DOHH2 (cell line): ENCODE results near the gene INTS7.

Experiments used
- H3F3A ChIP-seq: fragments of 200-600 bp; sonication (generic), shearing (Covaris generic); 2 replicates; pipeline ENCODE4 v1.6.0; 2016; ENCODE audit warnings: antibody characterized with exemption, mild to moderate bottlenecking; ENCODE audit not compliant: control insufficient read depth, insufficient read depth
- H3K27ac ChIP-seq: fragments of 200-600 bp; sonication (generic); 2 replicates; pipeline ENCODE4 v1.5.1; 2014; ENCODE audit warnings: low read depth, mild to moderate bottlenecking, low read length, moderate library complexity
- H3K27me3 ChIP-seq: fragments of 200-600 bp; sonication (generic); 2 replicates; pipeline ENCODE4 v1.6.1; 2014; ENCODE audit warnings: mild to moderate bottlenecking, low read length, mixed read lengths; ENCODE audit not compliant: control insufficient read depth
- H3K36me3 ChIP-seq: fragments of 200-600 bp; sonication (generic); 2 replicates; pipeline ENCODE4 v1.6.1; 2014; ENCODE audit warnings: mild to moderate bottlenecking, low read length, moderate library complexity, mixed read lengths; ENCODE audit not compliant: control insufficient read depth
- H3K4me1 ChIP-seq: fragments of 200-600 bp; sonication (generic); 2 replicates; pipeline ENCODE4 v1.6.1; 2014; ENCODE audit warnings: mild to moderate bottlenecking, low read length, mixed read lengths; ENCODE audit not compliant: control insufficient read depth
- H3K4me2 ChIP-seq: fragments of 200-600 bp; sonication (generic); 2 replicates; pipeline ENCODE4 v1.6.0; 2014; ENCODE audit warnings: mild to moderate bottlenecking, low read length, moderate library complexity
- H3K4me3 ChIP-seq: fragments of 200-600 bp; sonication (generic); 2 replicates; pipeline ENCODE4 v1.5.1; 2014; ENCODE audit warnings: mild to moderate bottlenecking, low read length, mixed read lengths
- H3K79me2 ChIP-seq: fragments of 200-600 bp; sonication (generic); 2 replicates; pipeline ENCODE4 v1.6.1; 2014; ENCODE audit warnings: mild to moderate bottlenecking, low read length, mixed read lengths; ENCODE audit not compliant: control insufficient read depth
- H3K9me2 ChIP-seq: fragments of 200-600 bp; sonication (generic); replicated peaks from 2 replicates; pipeline ENCODE4 v1.6.1; 2014; ENCODE audit warnings: mild to moderate bottlenecking, low read length, mixed read lengths; ENCODE audit not compliant: control insufficient read depth
- H3K9me3 ChIP-seq: fragments of 200-600 bp; sonication (generic); 2 replicates; pipeline ENCODE4 v1.6.1; 2014; ENCODE audit warnings: antibody characterized with exemption, low read length, mixed read lengths; ENCODE audit not compliant: control insufficient read depth, insufficient read depth
- H4K20me1 ChIP-seq: fragments of 200-600 bp; sonication (generic); 2 replicates; pipeline ENCODE4 v1.6.0; 2014; ENCODE audit warnings: low read depth, mild to moderate bottlenecking, antibody characterized with exemption, low read length, moderate library complexity; ENCODE audit not compliant: control insufficient read depth, insufficient read depth
- EZH2phosphoT487 ChIP-seq: fragments of 200-600 bp; sonication (generic); IDR thresholded peaks from 2 replicates; pipeline ENCODE4 v1.6.1; 2017; ENCODE audit warnings: borderline replicate concordance, mild to moderate bottlenecking, antibody characterized with exemption, low read length, moderate library complexity, mixed read lengths
- TF ChIP-seq, protein P1 (sequence below): fragments of 200-600 bp; sonication (generic); IDR thresholded peaks from one replicate; pipeline ENCODE4 v1.5.1; 2014; ENCODE audit warnings: antibody characterized with exemption, mild to moderate bottlenecking, low read depth, low read length; ENCODE audit not compliant: poor library complexity, severe bottlenecking

Gene INTS7

DNA sequence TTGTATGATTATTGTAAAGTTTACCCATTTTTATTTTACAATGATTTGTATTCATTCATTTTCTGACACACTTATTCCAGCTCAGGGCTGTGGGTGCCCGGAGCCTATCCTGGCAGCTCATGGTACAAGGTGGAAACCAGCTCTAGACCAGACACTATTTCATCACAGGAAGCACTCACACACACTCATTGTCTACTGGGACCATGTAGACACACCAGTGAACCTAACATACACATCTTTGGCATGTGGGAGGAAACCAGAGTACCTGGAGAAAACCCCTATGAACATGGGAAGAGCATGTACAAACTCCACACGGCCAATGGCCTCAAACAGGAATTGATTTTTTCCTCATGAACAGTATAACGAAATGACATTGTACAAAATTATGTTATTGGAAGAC lies 2.5 kb upstream of the INTS7 start:
- Histone ChIP-seq H3F3A (no peaks in the 10 kb centered on the region), H3K4me1 (peaks cover 39% of the 10 kb centered on the region), H4K20me1 (peaks cover 51% of the 10 kb centered on the region), H3K79me2 (peaks cover 93% of the 10 kb centered on the region), H3K27ac (no peak overlapping the region), H3K36me3 (peaks cover 72% of the 10 kb centered on the region), H3K9me2 (no peaks in the 10 kb centered on the region), H3K4me2 (peak overlapping the region; percentile 79), H3K27me3 (no peaks in the 10 kb centered on the region), H3K9me3 (no peaks in the 10 kb centered on the region), H3K4me3 (peak overlapping the region; percentile 84)
- TF ChIP-seq, protein P1, sequence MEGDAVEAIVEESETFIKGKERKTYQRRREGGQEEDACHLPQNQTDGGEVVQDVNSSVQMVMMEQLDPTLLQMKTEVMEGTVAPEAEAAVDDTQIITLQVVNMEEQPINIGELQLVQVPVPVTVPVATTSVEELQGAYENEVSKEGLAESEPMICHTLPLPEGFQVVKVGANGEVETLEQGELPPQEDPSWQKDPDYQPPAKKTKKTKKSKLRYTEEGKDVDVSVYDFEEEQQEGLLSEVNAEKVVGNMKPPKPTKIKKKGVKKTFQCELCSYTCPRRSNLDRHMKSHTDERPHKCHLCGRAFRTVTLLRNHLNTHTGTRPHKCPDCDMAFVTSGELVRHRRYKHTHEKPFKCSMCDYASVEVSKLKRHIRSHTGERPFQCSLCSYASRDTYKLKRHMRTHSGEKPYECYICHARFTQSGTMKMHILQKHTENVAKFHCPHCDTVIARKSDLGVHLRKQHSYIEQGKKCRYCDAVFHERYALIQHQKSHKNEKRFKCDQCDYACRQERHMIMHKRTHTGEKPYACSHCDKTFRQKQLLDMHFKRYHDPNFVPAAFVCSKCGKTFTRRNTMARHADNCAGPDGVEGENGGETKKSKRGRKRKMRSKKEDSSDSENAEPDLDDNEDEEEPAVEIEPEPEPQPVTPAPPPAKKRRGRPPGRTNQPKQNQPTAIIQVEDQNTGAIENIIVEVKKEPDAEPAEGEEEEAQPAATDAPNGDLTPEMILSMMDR: no peak
- no peak for TF ChIP-seq EZH2phosphoT487

DNA sequence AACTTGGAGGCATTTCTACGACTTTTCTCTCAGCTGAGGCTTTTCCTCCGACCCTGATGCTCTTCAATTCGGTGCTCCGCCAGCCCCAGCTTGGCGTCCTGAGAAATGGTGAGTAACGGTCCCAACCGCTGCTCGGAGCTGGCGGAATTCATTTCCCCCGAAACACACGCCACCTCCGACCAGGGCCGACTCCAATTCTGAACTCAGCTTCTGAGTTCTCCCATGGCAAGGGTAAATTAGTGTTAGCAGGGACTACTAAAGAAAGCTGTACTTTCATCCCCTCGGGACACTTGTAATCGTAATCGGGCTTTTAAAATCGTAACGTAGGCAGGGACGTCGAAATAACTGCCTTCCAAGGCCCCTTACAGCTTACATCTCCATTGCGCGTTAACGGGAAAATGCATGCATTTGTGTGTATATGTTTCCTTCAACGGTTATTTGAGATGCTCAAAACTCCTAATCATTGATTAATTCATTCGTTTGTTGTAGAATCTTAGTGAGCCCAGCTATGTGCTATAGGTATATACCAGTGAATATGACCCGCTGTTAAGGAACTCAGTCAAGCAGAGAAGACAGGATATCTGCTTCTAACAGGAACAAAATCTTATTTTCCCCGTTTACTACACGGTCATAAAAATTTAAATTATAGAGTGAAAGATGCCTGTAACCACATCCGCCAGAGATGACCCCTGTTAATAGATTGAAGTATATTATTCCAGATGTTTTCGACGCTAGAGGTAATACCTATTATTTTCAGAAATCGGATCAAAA lies 663 bp upstream of the INTS7 start:
- Histone ChIP-seq H4K20me1 (peaks cover 48% of the 10 kb centered on the region), H3K4me2 (peak overlapping the region; percentile 79), H3K27me3 (no peaks in the 10 kb centered on the region), H3K4me1 (peaks cover 58% of the 10 kb centered on the region), H3K9me2 (no peaks in the 10 kb centered on the region), H3K27ac (peak overlapping the region; percentile 79), H3K4me3 (peak overlapping the region; percentile 84), H3F3A (no peaks in the 10 kb centered on the region), H3K9me3 (no peaks in the 10 kb centered on the region), H3K79me2 (peaks cover 93% of the 10 kb centered on the region), H3K36me3 (peaks cover 68% of the 10 kb centered on the region)
- no peak for TF ChIP-seq EZH2phosphoT487
- TF ChIP-seq, protein P1: no peak

DNA sequence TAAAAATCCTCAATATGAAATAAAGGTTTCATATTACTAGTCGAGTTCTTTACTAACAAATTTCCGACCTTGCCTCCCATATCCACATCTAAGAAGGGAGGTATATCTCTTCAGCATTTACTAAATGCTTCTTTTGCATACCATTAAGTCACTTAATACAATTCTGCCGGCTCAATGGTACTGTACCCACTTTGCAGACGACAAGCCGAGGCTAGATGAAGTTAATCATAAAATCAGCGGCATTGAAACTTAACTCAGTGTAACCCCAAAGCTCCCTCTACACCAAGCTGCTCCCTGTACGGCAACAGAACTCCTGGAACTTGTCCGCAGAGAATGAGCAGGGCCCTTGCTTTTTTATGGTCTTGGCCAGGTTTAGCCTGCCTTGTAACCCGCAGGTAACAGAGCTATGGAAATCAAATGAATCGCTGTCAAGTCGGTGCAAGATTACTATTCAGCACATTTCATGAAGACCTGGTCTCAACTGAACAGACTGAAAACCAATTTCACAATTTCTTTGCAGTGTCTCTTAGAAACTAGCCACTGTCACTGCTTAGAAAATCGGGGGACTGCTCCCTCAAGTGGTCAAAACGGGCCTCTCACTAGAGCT lies 738 bp downstream of the INTS7 start:
- Histone ChIP-seq H3K27ac (peak overlapping the region; percentile 79), H3K4me3 (peak overlapping the region; percentile 84), H3K4me2 (peak overlapping the region; percentile 87), H3F3A (no peaks in the 10 kb centered on the region), H3K27me3 (no peaks in the 10 kb centered on the region), H3K9me3 (no peaks in the 10 kb centered on the region), H3K36me3 (peaks cover 63% of the 10 kb centered on the region), H3K9me2 (no peaks in the 10 kb centered on the region), H3K79me2 (peaks cover 93% of the 10 kb centered on the region), H3K4me1 (peaks cover 56% of the 10 kb centered on the region), H4K20me1 (peaks cover 37% of the 10 kb centered on the region)
- no peak for TF ChIP-seq EZH2phosphoT487
- TF ChIP-seq, protein P1: no peak
